SIG-M5 treated with dmso at 0.1 percent for 504 hours (cell line): ENCODE data around the gene SLC35A4.

Experiments used
- DNase-seq: peaks from one replicate; lab custom pipeline; 2025; ENCODE audit not compliant: unreplicated experiment; lab: John Stamatoyannopoulos, UW

SLC35A4 gene

GRCh38 chr5:140564196-140565023 lies at the start of gene SLC35A4, which contains the start of gene APBB3:
TSS of gene SLC35A4 (plus strand) at chr5:140564828. CDS start at chr5:140567170, 2,342 bp downstream.
TSS of gene APBB3 (minus strand) at chr5:140564598. CDS start at chr5:140564245, 353 bp downstream.
- DNase-seq = peak; percentile 99

GRCh38 chr5:140524003-140524402 lies 40.6 kb upstream of the SLC35A4 start:
- peak; percentile 21 for DNase-seq

GRCh38 chr5:140540227-140540626 lies 24.4 kb upstream of the SLC35A4 start:
- no peak for DNase-seq

- DNase-seq = no peak
Observed at GRCh38 chr5:140542972-140543371, 21.7 kb upstream of the SLC35A4 start.

GRCh38 chr5:140544986-140545385 lies 19.6 kb upstream of the SLC35A4 start:
- DNase-seq = no peak

- no peak for DNase-seq
Observed at GRCh38 chr5:140545606-140546005, 19.0 kb upstream of the SLC35A4 start.

GRCh38 chr5:140546851-140547507 lies 17.6 kb upstream of the SLC35A4 start:
- no peak for DNase-seq

GRCh38 chr5:140547508-140548299 lies 16.9 kb upstream of the SLC35A4 start, which contains the start of gene EIF4EBP3:
TSS of gene EIF4EBP3 (plus strand) at chr5:140547662. CDS start at chr5:140547738, 76 bp downstream.
- DNase-seq = peak; percentile 92

- DNase-seq = no peak
Observed at GRCh38 chr5:140548300-140548688, 16.3 kb upstream of the SLC35A4 start.

GRCh38 chr5:140548791-140549190 lies 15.8 kb upstream of the SLC35A4 start:
- no peak for DNase-seq

- DNase-seq = peak; percentile 88
Observed at GRCh38 chr5:140549237-140550144, 15.1 kb upstream of the SLC35A4 start.

- no peak for DNase-seq
Observed at GRCh38 chr5:140550147-140551079, 14.2 kb upstream of the SLC35A4 start.

GRCh38 chr5:140551872-140552271 lies 12.8 kb upstream of the SLC35A4 start:
- DNase-seq = no peak

GRCh38 chr5:140553657-140554056 lies 11.0 kb upstream of the SLC35A4 start:
- DNase-seq = peak; percentile 69

GRCh38 chr5:140554454-140554853 lies 10.2 kb upstream of the SLC35A4 start:
- DNase-seq = peak; percentile 85

- DNase-seq = no peak
Observed at GRCh38 chr5:140555747-140556312, 8.8 kb upstream of the SLC35A4 start.

GRCh38 chr5:140556438-140556837 lies 8.2 kb upstream of the SLC35A4 start:
- peak; percentile 88 for DNase-seq

- DNase-seq = peak; percentile 90
Observed at GRCh38 chr5:140557136-140557805, 7.4 kb upstream of the SLC35A4 start, which contains the start of gene SRA1. TSS of gene SRA1 (minus strand) at chr5:140557473. CDS start at chr5:140557452, 21 bp downstream.
